ENCODE results near the gene CYGB. TPM values are rescaled to one million over a fixed set of nuclear protein-coding genes. Genes with fewer than 3 reads are reported as not detected.

CYGB gene
- total RNA-seq, 4 donors from 2014 or later, result 1.3 to 12.8 (median 6.9) TPM

GRCh38 chr17:76551685-76552084, 14.2 kb upstream of the CYGB start:
- Histone ChIP-seq H3K36me3 (peaks cover 0 to 5% (median 0%) of the 10 kb centered on the region in 3 donors), H3K4me3 (no peak overlapping the region), H3K27me3 (no peaks in the 10 kb centered on the region), H3K27ac (peak overlapping the region; percentile 25 to 81 (median 58)), H3K9me3 (no peaks in the 10 kb centered on the region), H3K4me1 (peaks cover 12 to 76% (median 32%) of the 10 kb centered on the region in 3 donors)
- no peak for TF ChIP-seq CTCF (IDR thresholded peaks at IDR 0.05)
- TF ChIP-seq POLR2A (IDR thresholded peaks at IDR 0.05), result no peak
- WGBS, 2 donors, result 47 to 82% methylated on average over 4 of the region's 4 CpGs
- intact Hi-C loops (cut with DNase I), result no loop called here
- DNase-seq, result no peak

GRCh38 chr17:76550712-76551615, 13.5 kb upstream of the CYGB start:
- DNase-seq, result no peak
- Histone ChIP-seq H3K9me3 (no peaks in the 10 kb centered on the region), H3K27ac (peak overlapping the region; percentile 44 to 81 (median 66)), H3K4me3 (peak overlapping the region in 2 of 4 donors; percentile 7 to 15), H3K27me3 (no peaks in the 10 kb centered on the region), H3K36me3 (peaks cover 0 to 5% (median 0%) of the 10 kb centered on the region in 3 donors), H3K4me1 (peaks cover 16 to 76% (median 34%) of the 10 kb centered on the region in 3 donors)
- intact Hi-C loops (cut with DNase I), result no loop called here
- TF ChIP-seq CTCF (IDR thresholded peaks at IDR 0.05) (no peak), POLR2A (IDR thresholded peaks at IDR 0.05) (no peak)
- 27 to 36% methylated on average over 15 of the region's 15 CpGs for WGBS, 2 donors

- TF ChIP-seq CTCF (IDR thresholded peaks at IDR 0.05) (no peak), POLR2A (IDR thresholded peaks at IDR 0.05) (no peak)
- peaks cover 16 to 76% (median 36%) of the 10 kb centered on the region in 3 donors for H3K4me1 ChIP-seq
- peak overlapping the region in 2 of 4 donors; percentile 44 to 81 for H3K27ac ChIP-seq
- no peaks in the 10 kb centered on the region for H3K9me3 ChIP-seq
- WGBS, 2 donors, result 76 to 79% methylated on average over 7 of the region's 7 CpGs
- no peak overlapping the region for H3K4me3 ChIP-seq
- intact Hi-C loops (cut with DNase I), result no loop called here
- no peak for DNase-seq
- H3K27me3 ChIP-seq, result peaks cover 0 to 4% (median 0%) of the 10 kb centered on the region in 4 donors
- peaks cover 0 to 5% (median 0%) of the 10 kb centered on the region in 3 donors for H3K36me3 ChIP-seq
These were observed 12.0 kb upstream of the CYGB start for GRCh38 chr17:76549539-76549938.

DNA sequence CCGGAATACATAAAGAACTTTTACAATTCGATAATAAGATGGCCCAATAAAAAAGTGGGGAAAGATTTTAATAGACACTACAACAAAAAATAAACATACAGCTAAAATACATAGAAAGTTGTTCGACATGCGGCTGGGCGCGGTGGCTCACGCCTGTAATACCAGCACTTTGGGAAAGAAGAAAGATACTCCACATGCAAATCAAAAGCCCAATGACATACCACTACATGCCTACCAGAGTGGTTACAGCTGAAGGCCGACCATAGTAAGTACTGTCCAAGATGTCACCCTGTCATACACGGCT, 11.7 kb upstream of the CYGB start:
- no peak for DNase-seq
- H3K27ac ChIP-seq, result no peak overlapping the region
- peaks cover 0 to 5% (median 0%) of the 10 kb centered on the region in 3 donors for H3K36me3 ChIP-seq
- H3K27me3 ChIP-seq, result peaks cover 0 to 7% (median 0%) of the 10 kb centered on the region in 4 donors
- peaks cover 16 to 76% (median 36%) of the 10 kb centered on the region in 3 donors for H3K4me1 ChIP-seq
- H3K9me3 ChIP-seq, result no peaks in the 10 kb centered on the region
- no peak for TF ChIP-seq CTCF (IDR thresholded peaks at IDR 0.05)
- no peak for TF ChIP-seq POLR2A (IDR thresholded peaks at IDR 0.05)
- no peak overlapping the region for H3K4me3 ChIP-seq
- intact Hi-C loops (cut with DNase I), result no loop called here
- WGBS, 2 donors, result 82% methylated on average over 9 of the region's 9 CpGs

Measured in esophagus squamous epithelium (tissue), 5 donors.